ENCODE data around the gene EXOSC7. TPM values are rescaled to one million over a fixed set of nuclear protein-coding genes. Genes with fewer than 3 reads are reported as not detected.

Gene EXOSC7
- total and polyA plus RNA-seq, 9 of the 15 experiments (the other 6 are each of a cell fraction or from before 2014, with no cell fraction given) = 88.5 to 237 (median 112) TPM

DNA sequence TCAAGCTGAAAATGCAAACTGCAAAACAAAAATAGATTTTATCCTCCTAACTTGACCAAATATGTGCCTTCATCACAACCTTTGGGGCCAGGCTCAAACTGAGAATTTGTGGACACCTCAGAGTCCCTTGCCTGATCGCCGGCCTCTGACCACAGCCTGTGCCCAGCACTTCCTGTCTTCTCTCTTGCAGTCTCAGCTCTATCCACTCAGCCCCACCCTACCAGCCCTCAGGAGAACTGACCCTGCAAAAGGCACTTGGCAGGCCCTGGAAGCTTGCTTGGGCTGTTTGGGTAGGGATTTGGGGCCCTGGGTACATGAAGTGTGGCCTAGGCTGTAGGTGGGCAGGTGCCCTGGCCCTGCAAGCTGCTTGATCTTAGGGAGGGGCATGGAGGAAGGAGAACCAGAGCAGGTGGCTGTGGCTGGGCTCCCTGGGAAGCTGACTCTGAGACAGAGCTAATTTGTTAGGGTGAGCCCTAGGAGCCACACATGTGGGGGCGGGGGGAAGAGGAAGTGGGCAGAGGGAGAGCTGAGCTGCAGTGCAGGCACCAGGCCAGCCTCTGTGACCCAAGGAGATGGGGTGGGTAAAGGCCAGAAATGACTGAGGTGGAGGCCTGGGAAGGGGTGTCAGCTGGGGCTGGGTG is 58.7 kb downstream of the EXOSC7 start:
- no TSS peak for BruUV-seq (replicated peaks)
- in situ Hi-C loops (cut with MboI) = loop anchor here (5.0 to 25.0 kb wide), 6 partner anchors 303 to 1378 kb away; partner anchors contain the start of genes CCR5AS and CCRL2
- Histone ChIP-seq H3K27ac (ENCODE audit: extremely low read depth, low read depth, low read length) (no peak overlapping the region), H3K4me3 (no peak overlapping the region), H2AFZ (ENCODE audit: low read depth, low read length) (no peak overlapping the region; the same call in 1 of the 2 replicates), H4K20me1 (replicated peaks; ENCODE audit: control insufficient read depth, insufficient read depth, low read length) (no peaks in the 10 kb centered on the region), H3K9me1 (ENCODE audit: control insufficient read depth, insufficient read depth, low read length) (no peaks in the 10 kb centered on the region), H3K36me3 (ENCODE audit: control insufficient read depth, insufficient read depth, low read length) (no peaks in the 10 kb centered on the region), H3K27me3 (ENCODE audit: control insufficient read depth in 2 of 2, insufficient read depth in 2 of 2, low read length in 2 of 2) (peaks cover 3 to 30% of the 10 kb centered on the region in 2 experiments; a peak in 4 of 5 replicates), H3K4me1 (replicated peaks in 1 of 2; ENCODE audit: control insufficient read depth in 2 of 2, insufficient read depth in 2 of 2, low read length in 2 of 2) (peaks cover 0 to 9% of the 10 kb centered on the region in 2 experiments; a peak in 2 of 5 replicates), H3K4me2 (ENCODE audit: insufficient read depth, low read length) (no peak overlapping the region), H3K79me2 (ENCODE audit: control insufficient read depth, insufficient read depth, low read length) (no peaks in the 10 kb centered on the region), H3K9ac (ENCODE audit: insufficient read depth in 1 of 2, low read depth in 2 of 2, low read length in 2 of 2) (no peak overlapping the region), H3K9me3 (replicated peaks; ENCODE audit: control insufficient read depth, insufficient read depth, low read depth, low read length) (no peaks in the 10 kb centered on the region)
- FAIRE-seq = no peak
- POLR2A ChIA-PET = interaction anchor here (0.6 to 0.9 kb wide), 2 partner anchors 277 to 887 kb away, joined by 3 read pairs; no protein-coding TSS in a partner anchor
- CTCF ChIA-PET (ENCODE audit: low intra/inter-chr PET ratio) = interaction anchor here (0.5 kb wide), 1 partner anchor 871 kb away, joined by 3 read pairs; no protein-coding TSS in a partner anchor
- ATAC-seq = no peak
- intact Hi-C loops (cut with micrococcal nuclease) = loop anchor here (5.0 to 10.0 kb wide), 3 partner anchors 900 to 1170 kb away; partner anchors contain the start of gene CCR1
- 10% methylated on average over 2 of the region's 3 CpGs for WGBS (ENCODE audit: insufficient coverage, low coverage, missing lambda C conversion rate)
- TF ChIP-seq TRIM28 (IDR thresholded peaks at IDR 0.05) = no peak
- TF ChIP-seq ZZZ3 (IDR thresholded peaks at IDR 0.05) = no peak
- no peak for TF ChIP-seq FOXJ3 (CRISPR knock-in tag; IDR thresholded peaks at IDR 0.05)
- no peak for TF ChIP-seq DPF2 (IDR thresholded peaks at IDR 0.05)
- TF ChIP-seq EGR1 (conservative IDR thresholded peaks at IDR 0.05) = peak; percentile 41; the same call in 1 of the 2 replicates
- peak; percentile 79 for TF ChIP-seq SPI1 (IDR thresholded peaks at IDR 0.05; ENCODE audit: borderline replicate concordance, low read depth, low read length)
- 0 out of 2 replicates have a peak, but pooled peaks have one; percentile 26 for TF ChIP-seq GABPA (tag; conservative IDR thresholded peaks at IDR 0.05; ENCODE audit: low read depth)
- no peak for DNase-seq (ENCODE audit: extremely low read depth in 1 of 4, low spot score in 3 of 4)

Data from K562 (cell line).